Measurements from ENCODE around the gene KCNMA1.
A peak's percentile ranks its signal among the peaks of the same experiment; 100 is the strongest.

The KCNMA1 gene

GRCh38 chr10:77565590-77566023, 72.0 kb downstream of the KCNMA1 start:
- TF ChIP-seq POLR2A (IDR thresholded peaks at IDR 0.05; ENCODE audit: low read depth, low read length), result no peak
- FAIRE-seq (peak; percentile 48), DNase-seq (ENCODE audit: insufficient read length, low spot score) (no peak)

GRCh38 chr10:77564731-77565589, 72.6 kb downstream of the KCNMA1 start:
- DNase-seq (ENCODE audit: insufficient read length, low spot score) (peak; percentile 90), FAIRE-seq (peak; percentile 96)
- peak; percentile 39; the same call in 1 of the 2 replicates for TF ChIP-seq POLR2A (IDR thresholded peaks at IDR 0.05; ENCODE audit: low read depth, low read length)

DNA sequence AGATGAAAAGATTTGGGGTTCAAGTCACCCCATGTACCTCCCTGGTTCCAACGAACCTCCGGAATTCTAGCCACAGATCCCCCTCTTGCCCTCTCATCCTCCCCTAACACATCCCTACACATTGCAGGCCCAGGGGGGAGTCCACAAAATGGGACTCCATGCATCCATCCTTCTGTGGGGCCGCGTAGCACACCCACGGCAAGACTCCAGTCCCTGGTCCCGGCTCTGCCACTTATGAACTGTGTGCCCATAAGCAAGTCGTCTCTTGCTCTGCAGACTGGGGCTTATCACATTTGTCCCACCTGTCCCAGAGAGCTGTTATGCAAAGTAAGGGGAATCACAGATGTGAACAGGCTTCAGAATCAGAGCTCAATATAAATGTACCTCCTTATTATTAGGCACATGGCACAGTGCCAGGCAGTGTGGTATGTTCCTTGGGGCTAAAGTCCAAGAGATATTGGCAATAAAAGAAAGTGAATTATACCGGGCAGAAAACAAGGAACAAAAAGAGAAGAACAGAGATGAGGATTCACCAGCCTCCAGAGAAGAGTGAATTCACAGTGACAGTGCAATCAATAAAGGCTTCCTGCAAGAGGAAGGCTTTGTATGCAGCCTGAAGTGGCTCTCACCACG, 73.9 kb downstream of the KCNMA1 start:
- no peak for FAIRE-seq
- TF ChIP-seq POLR2A (IDR thresholded peaks at IDR 0.05; ENCODE audit: low read depth, low read length), result no peak
- DNase-seq (ENCODE audit: insufficient read length, low spot score), result no peak

DNA sequence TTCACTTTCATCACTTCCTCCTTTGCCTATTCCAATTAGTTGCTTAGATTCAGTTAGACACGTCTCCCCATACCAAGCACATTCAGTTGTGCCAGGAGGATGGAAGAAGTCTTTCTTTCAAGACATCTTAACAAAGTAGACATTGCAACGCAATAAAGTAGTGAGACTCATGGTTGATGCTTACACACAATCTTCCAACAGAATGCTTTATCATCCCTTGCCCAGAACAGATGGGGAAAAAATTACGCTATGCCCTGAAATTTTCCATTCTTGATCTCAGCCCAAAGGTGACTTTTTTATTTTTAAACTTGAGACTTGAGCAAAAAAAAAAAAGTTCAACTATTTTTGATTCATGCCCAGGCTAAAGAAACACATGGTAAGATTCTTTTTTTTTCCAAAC, 74.9 kb downstream of the KCNMA1 start:
- DNase-seq (ENCODE audit: insufficient read length, low spot score) (no peak), FAIRE-seq (no peak)
- TF ChIP-seq POLR2A (IDR thresholded peaks at IDR 0.05; ENCODE audit: low read depth, low read length), result no peak

GRCh38 chr10:77561991-77562390, 75.6 kb downstream of the KCNMA1 start:
- no peak for TF ChIP-seq POLR2A (IDR thresholded peaks at IDR 0.05; ENCODE audit: low read depth, low read length)
- DNase-seq (ENCODE audit: insufficient read length, low spot score) (no peak), FAIRE-seq (no peak)

GRCh38 chr10:77560471-77560870, 77.1 kb downstream of the KCNMA1 start:
- DNase-seq (ENCODE audit: insufficient read length, low spot score) (no peak), FAIRE-seq (no peak)
- TF ChIP-seq POLR2A (IDR thresholded peaks at IDR 0.05; ENCODE audit: low read depth, low read length), result no peak

DNA sequence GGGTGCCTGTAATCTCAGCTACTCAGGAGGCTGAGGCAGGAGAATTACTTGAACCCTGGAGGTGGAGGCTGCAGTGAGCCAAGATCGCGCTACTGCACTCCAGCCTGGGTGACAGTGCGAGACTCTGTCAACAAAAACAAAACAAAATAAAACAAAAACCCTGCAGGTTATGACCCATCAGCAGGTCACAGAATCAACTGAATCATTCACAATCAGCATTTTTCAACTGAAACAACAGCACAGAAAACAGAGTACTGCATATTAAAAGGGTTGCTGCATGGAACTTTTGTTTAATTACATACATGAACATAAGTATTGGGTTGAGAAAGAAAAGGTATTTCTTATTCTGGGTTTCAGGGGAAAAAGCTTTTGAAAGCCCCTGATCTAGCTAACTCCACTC, 77.6 kb downstream of the KCNMA1 start:
- no peak for TF ChIP-seq POLR2A (IDR thresholded peaks at IDR 0.05; ENCODE audit: low read depth, low read length)
- no peak for DNase-seq (ENCODE audit: insufficient read length, low spot score)
- FAIRE-seq, result no peak

DNA sequence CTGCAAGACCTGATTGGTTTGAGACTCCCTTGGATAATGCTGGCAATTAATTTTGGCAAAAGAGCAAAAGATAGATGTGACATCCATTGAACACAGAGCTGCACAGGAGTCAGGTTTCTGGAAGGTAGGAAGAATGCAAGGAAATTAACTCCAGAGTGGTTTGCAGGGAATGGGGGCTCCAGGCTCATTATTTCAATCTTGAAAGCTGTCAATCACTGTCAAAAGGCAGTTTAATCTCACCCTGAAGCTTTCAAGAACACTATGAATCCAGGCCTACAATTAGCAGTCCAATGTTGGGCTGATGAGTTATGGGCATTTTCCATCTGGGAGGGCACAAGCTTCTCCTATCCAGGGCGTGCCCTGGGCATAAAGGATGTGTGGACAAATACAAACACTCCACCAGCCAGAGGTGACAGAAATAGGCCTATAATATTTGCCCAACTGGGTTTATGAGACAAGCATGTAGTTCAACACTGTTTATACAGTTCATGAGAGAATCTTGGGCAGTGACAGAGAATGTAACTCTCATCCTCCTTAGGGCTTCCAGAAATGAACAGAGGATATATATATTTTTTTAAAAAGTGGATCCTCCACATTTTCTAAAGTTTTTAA, 80.5 kb downstream of the KCNMA1 start:
- no peak for FAIRE-seq
- DNase-seq (ENCODE audit: insufficient read length, low spot score), result no peak
- no peak for TF ChIP-seq POLR2A (IDR thresholded peaks at IDR 0.05; ENCODE audit: low read depth, low read length)

- DNase-seq (ENCODE audit: insufficient read length, low spot score), result no peak
- no peak for TF ChIP-seq POLR2A (IDR thresholded peaks at IDR 0.05; ENCODE audit: low read depth, low read length)
- FAIRE-seq, result no peak
Observed at GRCh38 chr10:77555591-77556212, 81.9 kb downstream of the KCNMA1 start.

DNA sequence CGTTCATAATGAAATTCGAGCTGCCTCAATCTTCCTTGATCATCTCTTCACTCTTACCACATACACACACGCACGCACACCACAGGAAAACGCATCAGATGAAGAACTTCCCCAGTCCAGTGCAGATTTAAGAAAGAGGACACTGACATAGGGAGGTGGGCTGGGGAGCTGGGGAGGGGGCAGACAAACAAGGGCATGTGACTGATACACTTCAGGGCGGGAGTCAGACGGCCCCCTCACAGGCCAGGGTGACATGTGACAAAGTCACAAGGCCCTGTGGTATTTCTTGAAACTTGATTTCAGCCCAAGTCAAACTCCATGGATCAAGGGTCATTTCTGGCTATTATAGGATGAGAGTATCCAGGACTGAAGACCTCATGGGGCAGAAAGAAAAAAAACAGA, 82.6 kb downstream of the KCNMA1 start:
- DNase-seq (ENCODE audit: insufficient read length, low spot score) (no peak), FAIRE-seq (no peak)

DNA sequence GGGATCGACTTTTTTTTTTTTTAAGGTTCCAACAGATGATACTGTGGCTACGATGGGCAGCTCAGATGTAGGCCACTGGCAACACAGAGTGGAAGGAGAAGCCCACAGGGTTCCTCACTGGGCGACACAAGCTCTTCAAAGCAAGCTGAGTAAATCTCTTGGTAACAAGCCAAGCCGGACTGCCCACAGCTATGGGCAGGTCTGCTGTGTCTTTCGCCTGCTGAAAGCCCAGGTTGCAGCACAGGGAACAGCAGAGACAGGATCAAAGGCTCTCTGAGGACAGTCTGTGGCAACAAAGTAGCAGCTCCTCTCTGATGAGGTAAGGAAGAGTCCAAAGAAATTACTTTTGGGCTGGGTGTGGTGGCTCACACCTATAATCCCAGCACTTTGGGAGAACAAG, 83.6 kb downstream of the KCNMA1 start:
- DNase-seq (ENCODE audit: insufficient read length, low spot score), result peak; percentile 39
- FAIRE-seq, result peak; percentile 75
- no peak for TF ChIP-seq POLR2A (IDR thresholded peaks at IDR 0.05; ENCODE audit: low read depth, low read length)

More for the DNA sequence above, 82.6 kb downstream of the KCNMA1 start:
- no peak for TF ChIP-seq POLR2A (IDR thresholded peaks at IDR 0.05; ENCODE audit: low read depth, low read length)

- FAIRE-seq, result no peak
- no peak for TF ChIP-seq POLR2A (IDR thresholded peaks at IDR 0.05; ENCODE audit: low read depth, low read length)
- no peak for DNase-seq (ENCODE audit: insufficient read length, low spot score)
Observed at GRCh38 chr10:77553311-77553710, 84.3 kb downstream of the KCNMA1 start.

- FAIRE-seq (no peak), DNase-seq (ENCODE audit: insufficient read length, low spot score) (no peak)
- TF ChIP-seq POLR2A (IDR thresholded peaks at IDR 0.05; ENCODE audit: low read depth, low read length), result no peak
Observed at GRCh38 chr10:77552252-77552651, 85.4 kb downstream of the KCNMA1 start.

GRCh38 chr10:77550378-77550777, 87.2 kb downstream of the KCNMA1 start:
- TF ChIP-seq POLR2A (IDR thresholded peaks at IDR 0.05; ENCODE audit: low read depth, low read length), result no peak
- no peak for FAIRE-seq
- no peak for DNase-seq (ENCODE audit: insufficient read length, low spot score)

All from H54 (cell line).